Frontal cortex (tissue), 4 donors: ENCODE measurements around the gene CD9. TPM values are rescaled to one million over a fixed set of nuclear protein-coding genes. Genes with fewer than 3 reads are reported as not detected.

Experiments used
- DNase-seq, 2 donors: peaks; one replicate each; pipeline ENCODE4 v3.0.0; 2012; ENCODE audit warnings: low spot score in 2 of 2
- FAIRE-seq: peaks from 2 replicates; lab custom pipeline; 2012; peaks lifted over from hg19 to GRCh38; lab: Jason Lieb, UNC
- total RNA-seq: library from RNA; depleted of rRNA; stranded (reverse); fragments of >200 nt; gene quantifications from one replicate; pipeline ENCODE4 v1.2.3, GENCODE V29; 2014
- donor health status: control.
- donor health status: control.
- donor health status: control.

The CD9 gene
- total RNA-seq, 1 donor from 2014 or later = 26.5 TPM

DNA sequence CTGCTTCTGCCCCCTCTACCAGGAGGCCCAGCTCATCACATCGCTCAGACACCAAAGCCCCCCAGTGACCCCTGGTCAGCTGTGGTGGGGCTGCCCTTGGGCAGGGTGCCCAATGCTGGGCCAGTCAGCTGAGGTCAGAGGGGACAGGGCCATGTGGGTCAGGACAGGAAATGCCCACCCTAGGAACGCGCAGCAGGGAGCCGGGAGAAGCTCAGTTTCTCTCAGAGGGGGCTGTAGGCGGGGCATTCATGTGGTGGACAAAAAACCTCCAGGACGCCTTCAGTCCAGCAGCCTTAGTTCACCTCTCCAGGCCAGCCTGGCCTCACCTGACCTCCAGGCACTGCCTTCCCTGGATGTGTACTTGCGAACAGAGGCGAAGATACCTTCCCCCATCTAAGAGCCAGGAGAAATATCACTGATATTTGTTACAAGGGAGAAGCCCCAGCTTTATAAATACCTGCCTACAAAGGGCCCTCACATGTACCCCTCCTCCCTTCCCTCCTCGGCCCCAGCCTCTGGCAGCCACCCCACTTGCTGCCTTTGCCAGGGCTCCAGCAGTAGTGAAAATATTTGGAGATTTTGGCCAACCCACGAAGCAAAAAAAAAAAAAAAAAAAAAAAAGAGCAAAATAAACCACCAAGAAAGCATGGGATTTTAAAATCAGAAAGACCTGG is 68.4 kb downstream of the CD9 start:
- FAIRE-seq = no peak

DNA sequence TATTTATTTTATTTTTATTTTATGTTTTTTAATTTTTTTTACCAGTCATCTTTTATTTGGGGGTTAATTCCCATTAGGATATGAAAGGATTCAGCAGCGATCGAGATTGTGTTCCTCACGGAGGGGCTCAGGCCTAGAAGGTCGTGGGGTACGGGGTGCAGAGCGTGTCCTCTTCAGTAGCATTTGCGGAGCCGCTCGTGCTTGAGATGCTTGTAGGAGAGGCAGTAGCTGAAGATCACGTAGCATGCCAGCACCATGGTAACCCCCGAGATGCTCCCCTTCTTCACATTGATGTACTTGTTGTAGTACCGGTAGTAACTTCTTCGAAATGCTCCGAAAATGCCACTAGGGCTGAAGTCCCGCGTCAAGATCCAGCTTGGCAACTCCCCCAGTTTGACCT is 69.8 kb downstream of the CD9 start:
- no peak for FAIRE-seq
- DNase-seq = no peak

More for the DNA sequence above, 68.4 kb downstream of the CD9 start:
- no peak for DNase-seq

DNA sequence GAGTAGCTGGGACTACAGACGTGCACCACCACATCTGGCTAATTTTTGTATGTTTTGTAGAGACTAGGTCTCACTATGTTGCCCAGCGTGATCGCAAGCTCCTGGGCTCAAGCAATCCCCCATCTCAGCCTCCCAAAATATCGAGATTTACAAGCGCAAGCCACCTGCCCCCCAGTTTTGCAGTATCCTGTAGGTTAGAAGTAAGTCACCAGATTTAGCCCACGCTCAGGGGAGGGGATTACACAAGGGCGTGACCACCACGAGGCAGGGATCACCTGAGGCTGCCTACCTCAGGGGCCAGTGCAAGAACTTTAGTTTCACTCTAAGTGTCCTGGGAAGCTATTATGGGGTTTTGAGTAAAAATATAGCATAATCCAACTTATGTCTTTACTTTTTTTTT is 71.1 kb downstream of the CD9 start:
- FAIRE-seq (no peak), DNase-seq (no peak)

DNA sequence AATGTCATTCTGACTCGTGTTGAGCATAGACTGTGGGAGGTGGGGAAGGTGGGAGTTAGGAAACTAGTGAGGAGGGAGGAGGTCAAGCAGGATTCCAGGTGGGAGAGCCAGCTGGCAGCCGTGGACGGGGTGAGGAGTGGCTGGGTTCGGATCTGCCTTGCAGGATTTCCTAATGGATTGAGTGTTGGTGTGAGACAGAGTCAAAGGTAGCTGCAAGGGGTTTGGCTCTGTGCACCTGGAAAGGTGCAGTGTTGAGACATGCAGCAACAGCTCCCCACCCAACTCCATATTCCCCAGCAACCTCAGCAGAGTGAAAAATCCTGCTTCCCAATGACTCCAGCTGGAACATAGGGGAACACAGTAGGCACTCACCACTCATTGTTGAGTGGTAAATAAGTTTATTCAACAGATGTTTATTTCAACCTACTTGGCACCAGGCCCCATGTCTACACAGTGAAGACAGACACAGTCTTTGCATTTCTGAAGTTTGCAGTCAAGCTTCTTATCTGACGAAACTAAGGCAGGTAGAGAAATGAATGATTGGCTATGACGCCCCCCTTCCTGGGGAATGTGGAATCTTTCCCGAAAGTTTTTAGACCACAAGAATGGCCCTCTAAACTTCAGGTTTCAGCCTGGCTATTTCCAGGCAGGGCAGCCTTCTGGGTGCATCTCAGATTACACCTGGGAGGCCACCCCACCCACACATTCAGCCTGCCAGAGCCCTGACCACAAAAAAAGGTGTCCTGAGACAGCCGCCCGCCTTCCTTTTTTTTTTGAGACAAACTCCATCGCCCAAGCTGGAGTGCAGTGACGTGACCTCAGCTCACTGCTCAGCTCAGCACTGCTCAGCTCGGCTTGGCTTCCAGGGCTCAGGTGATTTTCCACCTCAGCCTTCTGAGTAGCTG is 72.4 kb downstream of the CD9 start:
- DNase-seq = no peak
- FAIRE-seq = no peak

DNA sequence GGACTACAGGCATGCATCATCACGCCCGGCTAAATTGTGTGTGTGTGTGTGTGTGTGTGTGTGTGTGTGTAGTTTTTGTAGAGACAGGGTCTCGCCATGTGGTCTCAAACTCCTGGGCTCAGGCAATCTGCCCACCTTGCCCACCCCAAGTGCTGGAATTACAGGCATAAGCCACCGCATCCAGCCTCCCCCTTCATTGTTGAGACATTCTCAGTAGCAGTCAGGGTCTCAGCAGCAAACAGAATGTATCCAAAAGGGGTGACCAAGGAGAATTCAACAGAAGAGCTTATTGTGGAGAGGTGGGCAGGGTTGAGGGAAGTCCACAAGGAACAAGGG is 73.0 kb downstream of the CD9 start:
- DNase-seq (no peak), FAIRE-seq (no peak)

DNA sequence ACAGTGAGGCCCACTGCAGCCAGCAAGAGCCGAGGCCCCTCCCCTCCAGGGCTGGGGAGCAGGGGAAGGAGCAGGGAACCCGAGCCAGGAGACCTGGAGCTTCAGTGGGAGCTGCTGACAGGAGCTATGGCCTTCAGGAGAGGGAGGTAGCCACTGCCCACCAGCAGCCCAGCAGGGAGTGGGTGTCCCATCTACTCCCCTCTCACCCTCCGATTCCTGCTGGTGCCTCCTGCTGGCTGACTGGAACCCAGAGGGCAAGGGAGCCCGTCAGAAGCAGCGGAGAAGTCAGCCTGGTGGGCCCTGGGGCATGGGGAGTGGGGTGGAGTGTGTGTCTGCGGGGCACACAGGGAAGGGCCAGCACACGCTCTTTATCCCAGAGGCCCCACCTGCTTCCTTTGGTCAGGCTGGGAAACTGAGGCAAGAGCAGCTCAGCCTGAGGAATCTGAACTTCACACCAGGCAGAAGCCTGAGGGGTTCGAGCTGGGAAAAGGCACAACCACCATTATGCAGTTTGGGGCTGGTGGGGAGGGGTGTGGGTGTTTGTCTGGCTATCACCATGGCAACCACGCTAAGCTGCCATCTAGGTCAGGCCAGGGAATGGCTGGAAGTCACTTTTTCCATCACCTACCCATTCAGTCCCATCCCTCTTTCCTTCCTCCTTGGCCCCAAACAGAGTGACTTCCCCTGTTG is 73.5 kb downstream of the CD9 start:
- no peak for DNase-seq
- FAIRE-seq = no peak

DNA sequence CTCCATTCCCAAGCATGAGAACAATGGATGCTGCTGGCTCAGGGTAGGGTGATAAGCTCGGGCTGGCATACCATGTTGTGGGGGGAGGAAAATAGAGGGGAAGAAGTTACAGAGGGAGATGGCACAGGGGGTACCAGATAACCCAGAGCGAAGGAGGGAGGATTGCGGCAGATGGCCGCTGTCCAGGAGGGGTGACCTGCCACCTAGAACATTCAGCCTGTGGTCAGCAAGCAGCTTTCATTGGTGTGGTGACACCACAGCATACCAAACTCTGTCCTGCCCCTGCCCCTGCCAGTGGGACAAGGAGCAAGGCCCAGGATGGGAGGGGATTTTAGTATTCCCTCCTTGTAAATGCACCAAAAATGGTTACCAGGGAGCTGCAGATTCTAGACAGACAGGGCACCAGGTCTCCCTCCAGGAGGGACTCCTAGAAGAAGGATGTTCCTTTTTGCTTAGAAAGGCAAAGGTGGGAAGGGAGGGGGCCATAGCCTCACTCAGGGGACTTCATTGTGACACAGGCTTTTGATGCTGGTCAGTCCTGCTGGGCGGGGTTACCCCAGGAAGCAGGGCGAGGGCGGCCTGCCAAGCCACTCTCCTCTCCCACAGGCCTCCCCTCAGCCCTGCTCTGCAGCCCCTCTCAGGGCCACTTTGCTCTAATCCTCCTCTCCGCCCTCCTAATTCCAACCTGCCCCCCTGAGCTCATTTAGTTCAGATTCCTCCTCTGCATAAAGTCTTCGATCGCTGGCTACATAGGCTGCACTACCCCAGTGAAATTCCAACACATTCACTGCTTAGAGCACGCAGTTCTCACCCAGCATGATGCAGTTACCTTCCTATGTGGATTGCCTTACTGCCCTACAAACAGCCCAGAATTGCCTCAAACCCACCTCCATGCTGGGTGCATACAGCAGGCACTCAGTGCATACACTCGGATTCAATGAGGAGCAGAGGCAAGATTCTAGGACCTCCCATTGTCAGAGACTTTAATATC is 74.3 kb downstream of the CD9 start:
- no peak for FAIRE-seq
- DNase-seq = no peak

DNA sequence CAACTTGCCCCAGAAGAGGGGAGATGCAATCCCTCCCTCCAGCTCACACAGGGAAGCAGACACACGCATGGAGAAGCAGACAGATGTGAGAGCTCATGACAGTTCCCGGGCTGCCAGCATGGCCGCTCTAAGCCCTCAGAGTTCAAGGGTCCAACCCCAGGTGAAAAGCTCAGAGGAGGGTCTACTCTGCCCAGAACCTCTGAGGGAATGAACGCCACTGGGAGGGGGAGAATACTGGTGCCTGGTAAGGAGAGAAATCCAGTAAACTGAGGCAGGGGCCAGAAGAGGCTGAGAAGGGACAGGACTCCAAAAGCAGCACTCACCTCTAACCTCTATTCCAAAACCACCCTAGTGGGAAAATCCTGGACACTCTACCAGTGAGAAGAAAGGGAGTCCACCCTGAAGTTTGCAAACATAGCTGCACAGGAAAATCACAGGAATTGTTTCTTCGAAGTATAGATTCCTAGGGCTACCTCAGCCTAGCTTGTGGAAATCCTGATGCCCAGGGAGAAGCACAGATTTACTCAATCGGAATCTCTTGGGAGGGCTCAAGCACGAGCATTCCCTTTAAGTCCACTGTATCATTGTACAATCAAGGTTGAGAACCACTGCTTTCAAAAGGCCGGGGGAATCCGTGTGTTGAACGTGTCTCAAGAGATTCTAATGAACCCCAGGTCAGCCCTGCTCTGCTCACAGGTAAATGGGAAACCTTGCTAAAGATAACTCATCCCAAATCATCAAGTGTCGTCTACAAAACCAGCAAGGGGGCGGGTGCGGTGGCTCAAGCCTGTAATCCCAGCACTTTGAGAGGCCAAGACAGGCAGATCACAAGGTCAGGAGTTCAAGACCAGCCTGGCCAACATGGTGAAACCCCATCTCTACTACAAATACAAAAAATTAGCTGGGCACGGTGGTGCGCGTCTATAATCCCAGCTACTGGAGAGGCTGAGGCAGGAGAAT is 76.0 kb downstream of the CD9 start:
- DNase-seq = no peak
- FAIRE-seq = no peak

DNA sequence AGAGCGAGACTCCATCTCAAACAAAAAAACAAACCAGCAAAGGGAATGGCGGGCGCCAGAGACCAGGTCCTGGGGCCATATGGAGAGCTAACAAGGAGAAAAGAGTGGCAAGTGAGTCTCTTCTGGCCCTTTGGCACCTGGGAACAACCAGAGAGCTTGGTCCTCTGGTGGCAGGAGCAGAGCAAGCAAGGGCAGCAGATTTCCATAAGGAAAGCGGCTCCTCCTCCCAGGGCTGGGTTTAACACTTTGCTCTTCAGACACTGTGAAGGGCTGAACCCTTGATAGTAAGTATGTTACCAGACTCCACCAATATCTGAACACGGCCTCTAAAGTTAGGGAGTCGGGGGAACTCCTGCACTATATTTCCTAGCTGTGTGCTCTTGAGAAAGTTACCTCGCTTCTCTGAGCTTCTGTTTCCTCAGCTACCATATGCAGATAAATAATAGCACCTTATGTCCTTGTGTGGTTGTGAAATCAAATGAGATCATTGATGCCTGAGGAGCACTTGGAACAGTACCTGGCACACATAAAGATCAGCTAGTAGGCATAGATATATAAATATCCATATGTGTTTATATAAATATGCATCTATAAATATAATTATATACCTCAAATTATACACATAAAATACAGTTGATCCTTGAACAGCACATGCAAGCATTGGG is 76.9 kb downstream of the CD9 start:
- no peak for DNase-seq

DNA sequence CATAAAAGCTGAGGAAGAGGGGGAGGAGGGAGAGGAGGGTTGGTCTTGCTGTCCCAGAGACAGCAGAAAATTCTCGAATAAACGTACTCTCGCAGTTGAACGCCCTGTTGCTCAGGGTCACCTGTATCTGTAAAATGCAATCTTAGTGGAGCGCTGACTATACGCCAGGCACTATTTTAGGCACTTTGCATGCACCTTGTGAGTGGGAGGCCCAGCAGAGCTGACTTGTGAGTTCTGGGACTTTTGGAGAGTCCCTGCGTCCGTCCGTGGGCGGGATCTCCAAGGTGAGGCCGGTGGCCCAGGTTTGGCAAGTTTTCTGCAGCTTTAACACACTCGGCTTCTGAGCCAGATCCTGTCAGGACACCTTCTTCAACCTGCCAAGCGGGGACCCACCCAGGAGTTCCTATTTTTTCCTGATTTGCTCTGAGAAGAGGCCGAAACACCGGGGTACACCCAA is 77.8 kb downstream of the CD9 start:
- no peak for DNase-seq
- no peak for FAIRE-seq

More for the DNA sequence above, 76.9 kb downstream of the CD9 start:
- no peak for FAIRE-seq

DNA sequence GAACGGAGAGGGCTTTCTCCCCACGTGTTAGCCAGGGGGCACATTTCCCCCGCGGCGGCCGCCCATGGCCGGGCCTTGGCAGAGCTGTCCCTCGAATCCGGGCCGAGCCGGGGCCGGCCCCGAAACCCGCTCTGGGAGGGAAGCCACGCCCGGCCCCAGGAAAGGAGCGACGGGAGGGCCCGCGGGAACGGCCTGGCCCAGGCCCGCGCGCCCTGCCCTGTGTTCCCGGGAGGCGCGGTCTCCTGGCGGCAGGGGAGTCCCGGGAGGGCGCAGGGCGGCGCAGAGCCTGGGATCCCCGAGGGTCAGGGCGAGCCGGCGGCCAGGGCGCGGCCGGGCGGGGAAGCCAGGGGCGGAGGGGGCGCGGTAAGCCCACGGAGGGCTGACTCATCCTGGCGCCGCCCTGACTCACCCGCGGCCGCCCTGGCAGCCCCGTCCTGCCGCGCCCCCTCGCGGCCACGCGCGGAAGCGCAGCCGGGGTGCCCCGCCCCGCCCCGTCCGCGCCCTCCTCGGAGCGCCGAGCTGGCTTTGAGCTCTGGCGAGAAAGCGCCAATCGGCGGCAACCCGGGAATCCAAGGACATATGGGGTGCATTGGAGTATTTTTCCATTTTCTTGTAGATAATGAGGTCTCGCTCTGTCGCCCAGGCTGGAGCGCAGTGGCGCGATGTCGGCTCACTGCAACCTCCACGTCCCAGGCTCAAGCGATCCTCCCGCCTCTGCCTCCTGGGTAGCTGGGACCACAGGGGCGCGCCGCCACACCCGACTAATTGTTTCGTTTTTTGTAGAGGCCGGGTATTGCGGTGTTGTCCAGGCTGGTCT is 78.4 kb downstream of the CD9 start:
- no peak for FAIRE-seq
- DNase-seq = peak; percentile 94 to 98

DNA sequence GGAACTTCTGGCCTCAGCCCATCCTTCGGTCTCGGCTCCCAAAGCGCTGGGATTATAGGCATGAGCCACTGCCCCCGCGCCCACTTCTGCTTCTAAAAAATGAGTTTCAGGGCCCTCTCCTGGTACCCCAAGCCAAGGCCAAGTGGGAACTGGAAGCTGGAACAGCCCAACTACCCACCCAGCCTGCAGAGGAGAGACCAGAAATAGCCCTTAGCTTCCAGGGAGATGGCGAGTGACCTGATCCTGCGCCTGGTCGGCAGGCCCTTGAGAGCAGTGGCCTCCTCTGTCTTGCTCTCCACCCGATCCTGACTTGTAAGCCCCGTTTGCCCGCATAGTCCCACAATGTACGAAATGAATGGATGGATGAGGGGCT is 79.0 kb downstream of the CD9 start:
- FAIRE-seq (no peak), DNase-seq (no peak)

DNA sequence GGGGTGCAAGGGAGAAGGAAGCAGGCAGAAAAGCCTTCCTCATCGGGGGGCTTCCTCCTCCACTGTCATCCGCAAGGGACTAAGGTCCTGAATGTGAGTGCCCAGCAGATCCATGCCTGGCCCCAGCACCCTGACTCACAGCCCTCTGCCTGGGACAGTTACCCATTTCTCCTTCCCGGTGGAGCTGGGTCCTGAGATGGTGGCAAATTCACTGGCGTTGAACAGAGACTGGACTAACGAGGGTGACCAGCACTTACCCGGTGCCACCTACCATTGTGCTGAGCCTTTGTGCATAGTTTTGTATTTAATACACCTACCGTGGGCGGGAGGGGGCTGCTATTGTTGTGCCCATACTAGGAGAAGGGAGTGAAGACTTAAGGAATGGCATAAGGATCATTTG is 79.4 kb downstream of the CD9 start:
- DNase-seq (no peak), FAIRE-seq (no peak)

DNA sequence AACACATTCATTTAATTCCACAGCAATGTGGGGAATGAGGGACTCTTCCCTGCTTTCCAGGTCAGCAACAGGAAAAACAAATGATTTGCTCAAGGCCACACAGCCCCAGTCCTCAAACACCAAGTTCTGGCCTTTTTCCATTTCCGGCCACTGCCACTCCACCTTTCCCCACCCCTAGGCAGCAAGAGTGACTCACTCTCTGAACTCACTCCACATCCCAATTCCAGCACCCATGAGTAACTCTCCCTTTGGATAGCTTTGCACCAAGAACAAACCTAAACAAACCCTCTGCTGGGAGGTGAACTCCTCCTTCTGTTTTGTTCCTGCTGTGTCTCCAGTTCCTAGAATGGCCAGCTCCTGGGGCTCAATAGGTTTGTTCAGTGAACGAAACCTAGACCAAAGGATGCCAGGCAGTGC is 79.9 kb downstream of the CD9 start:
- no peak for DNase-seq
- FAIRE-seq = no peak

DNA sequence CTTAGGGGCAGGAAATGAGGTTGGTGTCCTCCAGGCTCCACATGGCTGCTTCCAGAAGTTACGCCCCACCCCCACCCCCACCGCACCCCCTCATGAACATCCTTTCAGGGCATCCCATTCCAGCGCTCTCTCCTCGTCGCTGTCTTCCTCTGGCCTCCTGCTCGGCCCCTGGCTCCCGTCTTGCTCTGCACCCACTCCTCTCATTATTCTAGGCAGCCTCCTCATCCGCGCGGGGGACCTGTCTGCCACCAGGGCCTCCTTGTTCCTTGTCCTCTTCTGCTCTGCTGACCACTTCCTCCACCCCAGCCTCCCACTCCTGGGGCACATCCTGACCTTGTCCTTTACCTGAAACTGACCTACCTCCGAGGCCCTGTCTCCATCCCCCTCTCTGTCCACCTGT is 80.5 kb downstream of the CD9 start:
- no peak for DNase-seq
- no peak for FAIRE-seq

DNA sequence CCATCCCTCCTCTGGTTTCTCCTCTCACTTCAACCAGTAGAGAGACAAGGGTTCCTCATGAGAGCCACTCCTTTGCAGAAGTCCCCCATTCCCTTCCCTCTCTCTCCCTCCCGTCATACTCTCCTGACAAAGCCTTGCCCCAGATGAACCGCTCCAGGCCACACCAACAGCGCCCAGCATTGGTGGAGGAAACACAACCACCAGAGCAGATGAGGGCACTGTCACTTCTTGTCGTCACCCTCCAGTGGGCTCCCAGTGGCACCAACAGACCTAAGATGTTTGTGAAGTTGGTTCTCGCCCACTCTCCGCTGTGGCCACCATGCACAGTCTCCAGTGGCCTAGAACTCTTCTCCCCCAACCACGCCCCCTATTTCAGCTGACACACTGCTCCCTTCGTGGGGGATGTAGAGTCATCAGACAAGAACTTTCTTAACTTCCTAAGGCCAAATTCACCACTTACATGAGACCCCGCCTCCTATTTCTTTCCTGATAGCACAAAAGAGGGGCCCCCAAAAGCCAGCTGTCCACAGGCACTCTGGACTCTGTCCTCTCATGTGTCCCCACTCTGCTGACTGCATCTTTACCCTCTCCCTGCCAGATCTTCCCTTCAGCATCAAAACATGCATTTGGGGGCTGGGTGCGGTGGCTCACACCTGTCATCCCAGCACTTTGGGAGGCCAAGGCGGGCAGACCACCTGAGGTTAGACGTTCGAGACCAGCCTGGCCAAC is 81.0 kb downstream of the CD9 start:
- FAIRE-seq (no peak), DNase-seq (no peak)

DNA sequence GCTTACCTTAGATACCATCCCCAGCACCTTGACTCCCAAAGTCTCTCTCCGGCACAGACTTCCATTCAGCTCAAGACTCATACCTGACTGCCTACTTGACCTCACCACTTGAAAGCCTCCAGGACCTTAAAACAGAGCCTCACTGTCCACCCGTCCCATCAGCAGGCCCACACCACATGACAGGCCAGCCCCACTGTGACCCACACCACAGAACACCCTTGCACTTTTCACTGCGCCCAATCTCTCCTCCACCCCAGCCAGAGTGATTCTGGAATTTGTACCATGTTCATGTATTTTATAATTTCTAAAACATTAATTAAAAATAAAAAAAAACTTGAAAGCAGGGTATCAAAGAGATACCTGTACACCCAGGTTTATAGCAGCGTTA is 82.2 kb downstream of the CD9 start:
- DNase-seq (no peak), FAIRE-seq (no peak)
